ENCODE data around the gene CCDC28A. TPM values are rescaled to one million over a fixed set of nuclear protein-coding genes. Genes with fewer than 3 reads are reported as not detected.

Gene CCDC28A
- total and polyA plus RNA-seq, 4 donors: 8.9 to 27.9 (median 17.8) TPM

- H3K4me3 ChIP-seq (ENCODE audit: low read length in 2 of 2): no peak overlapping the region
- no peaks in the 10 kb centered on the region for H3K36me3 ChIP-seq (ENCODE audit: control insufficient read depth in 1 of 2, insufficient read depth in 2 of 2, low read length in 1 of 2)
- ATAC-seq (ENCODE audit: low FRiP score) (peak; percentile 38), DNase-seq (no peak)
- WGBS, 2 donors: 35 to 44% methylated on average over 4 of the region's 4 CpGs
- intact Hi-C loops (cut with DNase I): no loop called here
- peaks cover 0 to 2% of the 10 kb centered on the region in 2 donors for H3K4me1 ChIP-seq (ENCODE audit: control insufficient read depth in 1 of 2, insufficient read depth in 2 of 2, low read length in 2 of 2)
- H3K27ac ChIP-seq (ENCODE audit: low read depth in 1 of 2, low read length in 2 of 2): no peak overlapping the region
- no peaks in the 10 kb centered on the region for H3K9me3 ChIP-seq (ENCODE audit: control insufficient read depth, low read length)
- H3K27me3 ChIP-seq (ENCODE audit: control insufficient read depth in 1 of 2, insufficient read depth in 2 of 2, low read length in 1 of 2): no peaks in the 10 kb centered on the region
Observed at GRCh38 chr6:138833816-138834539, 60.4 kb downstream of the CCDC28A start.

GRCh38 chr6:138837246-138837645, 63.7 kb downstream of the CCDC28A start:
- Histone ChIP-seq H3K36me3 (ENCODE audit: control insufficient read depth in 1 of 2, insufficient read depth in 2 of 2, low read length in 1 of 2) (no peaks in the 10 kb centered on the region), H3K27ac (ENCODE audit: low read depth in 1 of 2, low read length in 2 of 2) (no peak overlapping the region), H3K27me3 (ENCODE audit: control insufficient read depth in 1 of 2, insufficient read depth in 2 of 2, low read length in 1 of 2) (no peaks in the 10 kb centered on the region), H3K4me1 (ENCODE audit: control insufficient read depth in 1 of 2, insufficient read depth in 2 of 2, low read length in 2 of 2) (peaks cover 0 to 2% of the 10 kb centered on the region in 2 donors), H3K4me3 (ENCODE audit: low read length in 2 of 2) (no peak overlapping the region), H3K9me3 (ENCODE audit: control insufficient read depth, low read length) (no peaks in the 10 kb centered on the region)
- intact Hi-C loops (cut with DNase I): no loop called here
- DNase-seq (no peak), ATAC-seq (ENCODE audit: low FRiP score) (no peak)
- 77 to 89% methylated on average over 6 of the region's 6 CpGs for WGBS, 2 donors

Other genes starting within 250 kb of the CCDC28A start
- under 1 TPM; 0.19 to 0.30 TPM for gene ECT2L, start 22.3 kb downstream of the CCDC28A start, total RNA-seq
- gene ECT2L, start 22.3 kb downstream of the CCDC28A start, polyA plus RNA-seq: 1 to 10 TPM in 1 of 2 donors, not detected in 1; 2.7 TPM
- 10 to 100 TPM; 33.2 to 40.8 TPM for gene REPS1, start 214.5 kb downstream of the CCDC28A start, total RNA-seq
- 10 to 100 TPM; 10.1 to 29.0 TPM for gene REPS1, start 214.5 kb downstream of the CCDC28A start, polyA plus RNA-seq